ENCODE measurements around the gene EBNA1BP2.

EBNA1BP2 gene

GRCh38 chr1:43204394-43204793 is 32.3 kb upstream of the EBNA1BP2 start:
- no peaks in the 10 kb centered on the region; the same call in 1 of the 2 replicates for H3K36me3 ChIP-seq (ENCODE audit: insufficient read depth, low read length)
- H3K27me3 ChIP-seq (ENCODE audit: insufficient read depth, low read length) = peaks cover 4% of the 10 kb centered on the region; the same call in 1 of the 2 replicates
- no peaks in the 10 kb centered on the region for H4K20me1 ChIP-seq (ENCODE audit: insufficient read depth, low read length)
- H3K9me2 ChIP-seq (ENCODE audit: low read depth, low read length) = no peaks in the 10 kb centered on the region
- H3K4me1 ChIP-seq (ENCODE audit: insufficient read depth, low read length, severe bottlenecking) = no peaks in the 10 kb centered on the region
- H3K9me3 ChIP-seq (ENCODE audit: low read length) = no peaks in the 10 kb centered on the region
- H3F3A ChIP-seq (ENCODE audit: insufficient read depth, low read length) = no peaks in the 10 kb centered on the region
- H3K4me2 ChIP-seq (ENCODE audit: low read length) = no peak overlapping the region
- no peak overlapping the region for H3K27ac ChIP-seq (ENCODE audit: low read depth, low read length, poor library complexity, severe bottlenecking)
- no peak for TF ChIP-seq EZH2 (IDR thresholded peaks at IDR 0.05; ENCODE audit: borderline replicate concordance, low read length)
- TF ChIP-seq, protein P1, sequence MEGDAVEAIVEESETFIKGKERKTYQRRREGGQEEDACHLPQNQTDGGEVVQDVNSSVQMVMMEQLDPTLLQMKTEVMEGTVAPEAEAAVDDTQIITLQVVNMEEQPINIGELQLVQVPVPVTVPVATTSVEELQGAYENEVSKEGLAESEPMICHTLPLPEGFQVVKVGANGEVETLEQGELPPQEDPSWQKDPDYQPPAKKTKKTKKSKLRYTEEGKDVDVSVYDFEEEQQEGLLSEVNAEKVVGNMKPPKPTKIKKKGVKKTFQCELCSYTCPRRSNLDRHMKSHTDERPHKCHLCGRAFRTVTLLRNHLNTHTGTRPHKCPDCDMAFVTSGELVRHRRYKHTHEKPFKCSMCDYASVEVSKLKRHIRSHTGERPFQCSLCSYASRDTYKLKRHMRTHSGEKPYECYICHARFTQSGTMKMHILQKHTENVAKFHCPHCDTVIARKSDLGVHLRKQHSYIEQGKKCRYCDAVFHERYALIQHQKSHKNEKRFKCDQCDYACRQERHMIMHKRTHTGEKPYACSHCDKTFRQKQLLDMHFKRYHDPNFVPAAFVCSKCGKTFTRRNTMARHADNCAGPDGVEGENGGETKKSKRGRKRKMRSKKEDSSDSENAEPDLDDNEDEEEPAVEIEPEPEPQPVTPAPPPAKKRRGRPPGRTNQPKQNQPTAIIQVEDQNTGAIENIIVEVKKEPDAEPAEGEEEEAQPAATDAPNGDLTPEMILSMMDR (IDR thresholded peaks at IDR 0.05; ENCODE audit: low read length) = no peak
- H3K4me3 ChIP-seq (ENCODE audit: low read depth, low read length, poor library complexity, severe bottlenecking) = no peak overlapping the region
- no peaks in the 10 kb centered on the region for H3K79me2 ChIP-seq (ENCODE audit: insufficient read depth, low read length)
- no peak overlapping the region for H3K9ac ChIP-seq (ENCODE audit: low read length)
- no peak overlapping the region for H2AFZ ChIP-seq (ENCODE audit: low read length)

DNA sequence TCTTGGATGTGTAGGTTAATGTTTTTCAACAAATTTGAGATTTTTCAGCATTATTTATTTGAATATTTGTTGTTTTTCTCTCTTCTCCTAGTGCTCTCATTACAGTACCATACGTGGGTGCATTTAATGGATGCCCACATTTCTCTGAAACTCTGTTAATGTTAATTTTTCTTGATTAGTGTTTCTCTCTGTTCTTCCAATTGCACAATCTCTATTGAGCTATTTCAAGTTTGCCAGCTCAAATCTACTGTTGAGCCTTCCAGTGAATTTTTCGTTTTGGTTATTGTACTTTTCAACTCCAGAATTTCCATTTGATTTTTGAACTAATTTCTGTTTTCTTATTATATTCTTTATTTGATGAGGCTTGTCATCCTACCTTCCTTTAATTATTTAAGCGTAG is 31.8 kb upstream of the EBNA1BP2 start:
- no peak overlapping the region for H2AFZ ChIP-seq (ENCODE audit: low read length)
- no peaks in the 10 kb centered on the region for H3K9me2 ChIP-seq (ENCODE audit: low read depth, low read length)
- H3K4me2 ChIP-seq (ENCODE audit: low read length) = no peak overlapping the region
- no peaks in the 10 kb centered on the region for H3F3A ChIP-seq (ENCODE audit: insufficient read depth, low read length)
- no peaks in the 10 kb centered on the region for H3K79me2 ChIP-seq (ENCODE audit: insufficient read depth, low read length)
- TF ChIP-seq EZH2 (IDR thresholded peaks at IDR 0.05; ENCODE audit: borderline replicate concordance, low read length) = no peak
- no peaks in the 10 kb centered on the region for H4K20me1 ChIP-seq (ENCODE audit: insufficient read depth, low read length)
- no peaks in the 10 kb centered on the region for H3K4me1 ChIP-seq (ENCODE audit: insufficient read depth, low read length, severe bottlenecking)
- H3K9ac ChIP-seq (ENCODE audit: low read length) = no peak overlapping the region
- H3K27ac ChIP-seq (ENCODE audit: low read depth, low read length, poor library complexity, severe bottlenecking) = no peak overlapping the region
- H3K4me3 ChIP-seq (ENCODE audit: low read depth, low read length, poor library complexity, severe bottlenecking) = no peak overlapping the region
- no peaks in the 10 kb centered on the region; the same call in 1 of the 2 replicates for H3K36me3 ChIP-seq (ENCODE audit: insufficient read depth, low read length)
- H3K9me3 ChIP-seq (ENCODE audit: low read length) = no peaks in the 10 kb centered on the region
- peaks cover 4% of the 10 kb centered on the region; the same call in 1 of the 2 replicates for H3K27me3 ChIP-seq (ENCODE audit: insufficient read depth, low read length)

DNA sequence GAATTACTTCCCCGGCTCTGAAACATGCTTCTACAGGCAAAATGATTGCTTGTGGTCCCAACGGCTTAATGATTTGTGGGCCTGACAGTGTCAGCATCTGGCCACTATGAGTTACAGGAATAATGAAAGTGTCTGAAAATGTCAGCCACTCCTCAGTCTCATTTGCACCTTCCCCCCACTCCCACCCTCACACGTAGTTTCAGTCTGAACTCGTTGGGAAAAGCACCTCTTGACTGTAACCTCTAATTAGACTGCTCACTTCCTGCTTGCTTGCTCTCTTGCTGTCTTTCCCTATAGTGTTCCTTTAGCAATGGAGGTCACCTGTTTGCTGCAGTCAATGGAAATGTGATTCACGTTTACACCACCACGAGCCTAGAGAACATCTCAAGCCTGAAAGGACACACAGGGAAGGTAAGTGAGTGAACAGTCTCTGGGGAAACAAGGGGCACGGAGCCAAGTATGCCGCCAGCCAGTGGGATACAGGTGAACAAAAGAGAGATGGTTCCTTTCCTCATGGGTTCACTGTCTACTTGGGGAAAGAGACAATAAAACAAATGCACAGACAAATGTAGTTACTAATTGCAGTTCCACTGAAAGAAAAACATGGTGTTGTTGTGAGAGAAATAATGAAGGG is 27.1 kb upstream of the EBNA1BP2 start:
- peaks cover 4% of the 10 kb centered on the region; the same call in 1 of the 2 replicates for H3K27me3 ChIP-seq (ENCODE audit: insufficient read depth, low read length)
- no peaks in the 10 kb centered on the region for H3K4me1 ChIP-seq (ENCODE audit: insufficient read depth, low read length, severe bottlenecking)
- no peak overlapping the region for H3K4me3 ChIP-seq (ENCODE audit: low read depth, low read length, poor library complexity, severe bottlenecking)
- H3K9me2 ChIP-seq (ENCODE audit: low read depth, low read length) = no peaks in the 10 kb centered on the region
- no peak overlapping the region for H3K4me2 ChIP-seq (ENCODE audit: low read length)
- no peaks in the 10 kb centered on the region; the same call in 1 of the 2 replicates for H3K36me3 ChIP-seq (ENCODE audit: insufficient read depth, low read length)
- no peaks in the 10 kb centered on the region for H4K20me1 ChIP-seq (ENCODE audit: insufficient read depth, low read length)
- H2AFZ ChIP-seq (ENCODE audit: low read length) = no peak overlapping the region
- no peaks in the 10 kb centered on the region for H3K79me2 ChIP-seq (ENCODE audit: insufficient read depth, low read length)
- no peak for TF ChIP-seq EZH2 (IDR thresholded peaks at IDR 0.05; ENCODE audit: borderline replicate concordance, low read length)
- TF ChIP-seq, protein P1 (IDR thresholded peaks at IDR 0.05; ENCODE audit: low read length) = no peak
- no peaks in the 10 kb centered on the region for H3F3A ChIP-seq (ENCODE audit: insufficient read depth, low read length)
- H3K9me3 ChIP-seq (ENCODE audit: low read length) = peaks cover 5% of the 10 kb centered on the region; the same call in 1 of the 2 replicates
- no peak overlapping the region for H3K9ac ChIP-seq (ENCODE audit: low read length)
- no peak overlapping the region for H3K27ac ChIP-seq (ENCODE audit: low read depth, low read length, poor library complexity, severe bottlenecking)

Measured in OCI-LY1 (cell line).